Activated CD8-positive, alpha-beta memory T cell treated with anti-CD3 and anti-CD28 coated beads for 48 hours (primary cell): ENCODE measurements around the gene PIP4P1.

Experiments
- DNase-seq, 3 experiments: peaks; one replicate each; pipeline ENCODE4 v3.0.0-alpha.2; 2020; ENCODE audit warnings: low read depth in 2 of 3, low spot score in 2 of 3

Gene PIP4P1

GRCh38 chr14:20409226-20409625 lies 52.0 kb downstream of the PIP4P1 start:
- DNase-seq = no peak
